Naive B cell (primary cell): ENCODE results near the gene CYP2A7. TPM values are rescaled to one million over a fixed set of nuclear protein-coding genes. Genes with fewer than 3 reads are reported as not detected.
"Not testable (repeated sequence)": the region's sequence is repeated elsewhere in the genome, so short reads cannot be mapped to it uniquely, and the experiment has no call there.

Experiments used
- ATAC-seq, 2 donors: fragments of 150-1000 bp; cut with Tn5 transposase; 2 replicates each; pipeline ENCODE4 v1.10.0; 2021; ENCODE audit warnings: low read depth in 2 of 2, mild to moderate bottlenecking in 2 of 2, moderate library complexity in 2 of 2
- DNase-seq: peaks from one replicate; pipeline ENCODE4 v3.0.0; 2022
- H3K27ac Mint-ChIP-seq, 6 donors: one replicate each; pipeline ENCODE4 v1.8.0; 2020 to 2022; ENCODE audit warnings: mild to moderate bottlenecking in 6 of 6, mixed read lengths in 6 of 6, moderate library complexity in 5 of 6, inconsistent platforms in 2 of 6
- H3K27me3 Mint-ChIP-seq, 3 donors: one replicate each; pipeline ENCODE4 v1.8.0; 2021 to 2022; ENCODE audit warnings: mixed read lengths in 3 of 3, mild to moderate bottlenecking in 1 of 3
- H3K36me3 Mint-ChIP-seq, 2 donors: one replicate each; pipeline ENCODE4 v1.8.0; 2020 to 2022; ENCODE audit warnings: mixed read lengths in 2 of 2, inconsistent platforms in 1 of 2, mild to moderate bottlenecking in 1 of 2
- H3K4me1 Mint-ChIP-seq, 3 donors: one replicate each; pipeline ENCODE4 v1.8.0; 2020 to 2022; ENCODE audit warnings: mixed read lengths in 3 of 3, inconsistent platforms in 1 of 3, mild to moderate bottlenecking in 1 of 3, moderate library complexity in 1 of 3
- H3K4me3 Mint-ChIP-seq, 8 donors: one replicate each; pipeline ENCODE4 v1.8.0; 2020 to 2022; ENCODE audit warnings: mild to moderate bottlenecking in 8 of 8, mixed read lengths in 8 of 8, moderate library complexity in 8 of 8, inconsistent platforms in 2 of 8
- H3K9me3 Mint-ChIP-seq, 7 donors: one replicate each; pipeline ENCODE4 v1.8.0; 2020 to 2022; ENCODE audit warnings: mixed read lengths in 7 of 7, mild to moderate bottlenecking in 5 of 7, inconsistent platforms in 2 of 7, moderate library complexity in 1 of 7
- polyA plus RNA-seq, 6 donors: library from polyadenylated mRNA; unstranded; fragments of 300-500 nt; fragmentation: Illumina TruSeq; gene quantifications; one replicate each; pipeline ENCODE4 v1.2.3, GENCODE V29; 2021; ENCODE audit warnings: low read depth in 6 of 6

The CYP2A7 gene
- polyA plus RNA-seq, 6 donors from 2014 or later, result not detected

DNA sequence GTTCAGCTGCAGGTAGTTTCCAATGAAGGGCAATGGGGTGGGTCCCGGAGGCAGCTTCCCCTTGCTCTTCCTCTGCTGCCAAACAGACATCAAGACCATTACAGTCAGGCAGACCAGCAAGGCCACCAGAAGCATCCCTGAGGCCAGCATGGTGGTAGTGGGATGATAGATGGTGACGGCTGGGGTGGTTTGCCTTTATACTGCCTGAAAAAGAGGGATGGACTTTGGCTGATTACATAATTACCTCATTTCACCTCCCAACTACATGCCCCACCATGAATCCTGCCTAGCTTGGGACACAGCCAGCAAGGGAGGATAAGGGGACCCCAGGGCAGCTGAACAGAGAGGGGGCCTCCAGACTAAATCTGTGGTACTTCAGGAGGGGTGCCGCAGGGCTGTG lies 31.8 kb downstream of the CYP2A7 start, which contains the start of gene CYP2A6:
TSS of gene CYP2A6 (minus strand) at position 171 of the 400 bp plus-strand sequence. CDS start at position 150, 21 bp downstream.
- not testable (repeated sequence) for ATAC-seq, DNase-seq, H3K4me1 Mint-ChIP-seq, H3K9me3 Mint-ChIP-seq, H3K4me3 Mint-ChIP-seq
- Mint-ChIP-seq H3K36me3 (peaks cover 0 to 18% of the 10 kb centered on the region in 2 donors), H3K27me3 (peaks cover 25 to 55% (median 44%) of the 10 kb centered on the region in 3 donors), H3K27ac (peak within 1 kb of the TSS in 3 of 6 donors; percentile 15 to 86 (median 18))

- DNase-seq, H3K9me3 Mint-ChIP-seq, H3K4me3 Mint-ChIP-seq, H3K27ac Mint-ChIP-seq, ATAC-seq: not testable (repeated sequence)
- Mint-ChIP-seq H3K4me1 (peaks cover 12 to 24% (median 18%) of the 10 kb centered on the region in 3 donors), H3K27me3 (peaks cover 25 to 53% (median 44%) of the 10 kb centered on the region in 3 donors), H3K36me3 (peaks cover 0 to 18% of the 10 kb centered on the region in 2 donors)
Measured at GRCh38 chr19:40846722-40847121, 35.3 kb downstream of the CYP2A7 start.

- peak; percentile 54 for DNase-seq
- peak overlapping the region; percentile 7 to 94 (median 81) for H3K27ac Mint-ChIP-seq
Measured at GRCh38 chr19:40843653-40844052, 38.4 kb downstream of the CYP2A7 start.

DNA sequence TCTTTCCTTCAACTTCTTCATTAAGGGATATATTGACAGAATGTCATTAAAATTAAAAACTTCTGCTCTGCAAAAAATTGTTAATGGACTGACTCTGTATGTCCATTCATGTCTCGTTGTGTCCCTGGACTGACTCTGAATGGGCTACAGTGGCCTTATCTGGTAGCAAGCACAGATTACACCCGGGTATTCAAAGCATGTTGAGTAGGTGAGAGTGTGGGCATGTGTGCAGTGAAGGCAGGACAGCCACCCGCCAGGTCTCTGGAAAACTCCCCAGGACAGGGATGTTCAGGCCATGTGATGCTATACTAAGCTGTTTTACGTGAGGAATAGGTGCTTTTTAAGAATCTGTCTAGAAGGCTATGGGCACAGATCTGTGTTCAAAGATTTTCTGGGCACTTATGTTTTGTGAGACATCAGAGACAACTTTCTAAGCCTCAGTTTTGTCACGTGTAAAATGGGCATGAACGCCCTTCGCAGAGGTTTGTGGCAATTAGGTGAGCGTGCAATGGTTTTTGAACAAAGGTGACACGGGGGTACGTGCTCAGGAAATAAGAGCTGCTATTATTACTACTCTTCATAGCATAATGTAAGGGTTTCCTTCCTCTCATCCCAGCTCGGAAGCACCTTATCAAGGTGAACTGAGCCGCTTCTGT lies 38.9 kb downstream of the CYP2A7 start:
- DNase-seq, ATAC-seq, H3K9me3 Mint-ChIP-seq: not testable (repeated sequence)
- Mint-ChIP-seq H3K27ac (peak overlapping the region in 4 of 6 donors; percentile 75 to 94 (median 89)), H3K27me3 (peaks cover 11 to 48% (median 27%) of the 10 kb centered on the region in 3 donors), H3K36me3 (peaks cover 0 to 10% of the 10 kb centered on the region in 2 donors), H3K4me1 (peaks cover 6 to 20% (median 18%) of the 10 kb centered on the region in 3 donors), H3K4me3 (peak overlapping the region; percentile 62 to 89 (median 85))

More at GRCh38 chr19:40843653-40844052, 38.4 kb downstream of the CYP2A7 start:
- peak; percentile 94 to 96 for ATAC-seq
- Mint-ChIP-seq H3K27me3 (peaks cover 11 to 51% (median 32%) of the 10 kb centered on the region in 3 donors), H3K36me3 (peaks cover 0 to 11% of the 10 kb centered on the region in 2 donors), H3K4me3 (peak overlapping the region; percentile 62 to 89 (median 85)), H3K4me1 (peaks cover 8 to 20% (median 18%) of the 10 kb centered on the region in 3 donors)
- not testable (repeated sequence) for H3K9me3 Mint-ChIP-seq

DNA sequence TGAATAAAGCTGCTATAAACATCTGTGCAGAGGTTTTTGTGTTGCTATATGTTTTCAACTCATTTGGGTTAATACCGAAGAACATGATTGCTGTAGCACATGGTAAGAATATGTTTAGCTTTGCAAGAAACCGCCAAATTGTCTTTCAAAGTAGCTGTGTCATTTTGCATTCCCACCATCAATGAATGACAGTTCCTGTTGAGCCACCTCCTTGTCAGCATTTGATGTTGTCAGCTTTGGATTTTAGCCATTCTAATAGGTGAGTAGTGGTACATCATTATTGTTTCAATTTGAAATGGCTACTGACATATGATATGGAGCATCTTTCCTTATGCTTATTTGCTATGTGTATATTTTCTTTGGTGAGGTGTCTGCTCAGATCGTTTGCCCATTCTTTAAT lies 40.0 kb downstream of the CYP2A7 start:
- DNase-seq, H3K9me3 Mint-ChIP-seq, H3K4me3 Mint-ChIP-seq, ATAC-seq, H3K27ac Mint-ChIP-seq, H3K36me3 Mint-ChIP-seq: not testable (repeated sequence)
- H3K27me3 Mint-ChIP-seq, result peaks cover 4 to 36% (median 16%) of the 10 kb centered on the region in 3 donors
- H3K4me1 Mint-ChIP-seq, result peaks cover 5 to 20% (median 18%) of the 10 kb centered on the region in 3 donors

DNA sequence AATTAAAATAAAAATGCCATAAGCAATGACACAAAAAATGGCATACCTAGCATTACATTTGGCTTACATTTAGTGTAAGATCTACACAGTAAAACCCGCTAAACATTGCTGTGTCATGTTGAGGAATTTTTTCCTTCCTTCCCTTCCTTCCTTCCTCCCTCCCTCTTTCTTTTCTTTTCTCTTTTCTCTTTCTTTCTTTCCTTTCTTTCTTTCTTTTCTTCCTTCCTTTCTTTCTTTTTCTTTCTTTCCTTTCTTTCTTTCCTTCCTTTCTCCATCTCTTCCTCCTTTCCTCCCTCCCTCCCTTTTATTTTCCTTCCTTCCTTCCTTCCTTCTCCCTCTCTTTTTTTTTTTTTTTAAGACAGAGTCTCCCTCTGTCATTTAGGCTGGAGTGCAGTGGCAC lies 43.6 kb downstream of the CYP2A7 start:
- not testable (repeated sequence) for DNase-seq, ATAC-seq, H3K9me3 Mint-ChIP-seq, H3K4me3 Mint-ChIP-seq, H3K4me1 Mint-ChIP-seq, H3K36me3 Mint-ChIP-seq
- H3K27ac Mint-ChIP-seq, result peak overlapping the region in 1 of 6 donors; percentile 22
- peaks cover 0 to 33% (median 10%) of the 10 kb centered on the region in 3 donors for H3K27me3 Mint-ChIP-seq

GRCh38 chr19:40836754-40837429 lies 45.1 kb downstream of the CYP2A7 start:
- Mint-ChIP-seq H3K27me3 (peaks cover 0 to 33% (median 10%) of the 10 kb centered on the region in 3 donors), H3K36me3 (no peaks in the 10 kb centered on the region), H3K4me1 (no peaks in the 10 kb centered on the region), H3K27ac (peak overlapping the region in 1 of 6 donors; percentile 14), H3K9me3 (peaks cover 0 to 4% (median 0%) of the 10 kb centered on the region in 7 donors), H3K4me3 (no peak overlapping the region)
- DNase-seq, result no peak
- ATAC-seq, result no peak

DNA sequence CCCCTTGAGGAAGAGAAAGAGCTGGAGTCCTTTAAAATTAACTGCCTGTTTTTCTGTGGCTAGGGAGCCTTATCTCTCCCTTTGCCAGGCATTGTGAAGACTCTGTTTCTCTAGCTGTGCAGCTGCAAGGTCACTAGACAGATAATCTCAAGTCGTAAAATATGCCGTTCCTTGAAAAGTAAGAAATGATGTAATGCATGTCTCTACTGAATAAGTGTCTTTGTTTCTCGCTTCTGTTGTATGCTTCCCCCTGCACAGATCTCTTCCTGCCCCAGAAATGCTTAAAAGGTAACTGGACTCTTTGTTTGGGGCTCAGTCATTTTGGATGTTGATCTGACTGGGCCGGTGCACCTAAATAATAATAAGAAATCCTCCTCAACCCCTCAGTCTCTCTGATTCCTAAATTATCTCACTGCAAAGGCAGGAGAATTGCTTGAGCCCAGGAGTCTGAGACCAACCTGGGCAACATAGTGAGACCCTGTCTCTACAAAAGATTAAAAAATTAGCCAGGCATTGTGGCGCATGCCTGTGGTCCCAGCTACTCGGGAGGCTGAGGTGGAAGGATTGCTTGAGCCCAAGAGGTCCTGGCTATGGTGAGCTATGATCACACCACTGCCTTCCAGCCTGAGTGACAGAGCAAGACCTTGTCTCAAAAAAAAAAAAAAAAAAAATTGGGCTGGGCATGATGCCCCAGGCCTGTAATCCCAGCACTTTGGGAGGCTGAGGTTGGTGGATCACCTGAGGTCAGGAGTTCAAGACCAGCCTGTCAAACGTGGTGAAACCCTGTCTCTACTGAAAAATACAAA lies 48.1 kb downstream of the CYP2A7 start:
- ATAC-seq, H3K36me3 Mint-ChIP-seq, H3K9me3 Mint-ChIP-seq, H3K27ac Mint-ChIP-seq, H3K4me1 Mint-ChIP-seq, H3K4me3 Mint-ChIP-seq, DNase-seq: not testable (repeated sequence)
- H3K27me3 Mint-ChIP-seq, result peaks cover 0 to 12% (median 0%) of the 10 kb centered on the region in 3 donors

GRCh38 chr19:40832431-40832790 lies 49.6 kb downstream of the CYP2A7 start:
- not testable (repeated sequence) for H3K4me3 Mint-ChIP-seq, H3K27ac Mint-ChIP-seq

DNA sequence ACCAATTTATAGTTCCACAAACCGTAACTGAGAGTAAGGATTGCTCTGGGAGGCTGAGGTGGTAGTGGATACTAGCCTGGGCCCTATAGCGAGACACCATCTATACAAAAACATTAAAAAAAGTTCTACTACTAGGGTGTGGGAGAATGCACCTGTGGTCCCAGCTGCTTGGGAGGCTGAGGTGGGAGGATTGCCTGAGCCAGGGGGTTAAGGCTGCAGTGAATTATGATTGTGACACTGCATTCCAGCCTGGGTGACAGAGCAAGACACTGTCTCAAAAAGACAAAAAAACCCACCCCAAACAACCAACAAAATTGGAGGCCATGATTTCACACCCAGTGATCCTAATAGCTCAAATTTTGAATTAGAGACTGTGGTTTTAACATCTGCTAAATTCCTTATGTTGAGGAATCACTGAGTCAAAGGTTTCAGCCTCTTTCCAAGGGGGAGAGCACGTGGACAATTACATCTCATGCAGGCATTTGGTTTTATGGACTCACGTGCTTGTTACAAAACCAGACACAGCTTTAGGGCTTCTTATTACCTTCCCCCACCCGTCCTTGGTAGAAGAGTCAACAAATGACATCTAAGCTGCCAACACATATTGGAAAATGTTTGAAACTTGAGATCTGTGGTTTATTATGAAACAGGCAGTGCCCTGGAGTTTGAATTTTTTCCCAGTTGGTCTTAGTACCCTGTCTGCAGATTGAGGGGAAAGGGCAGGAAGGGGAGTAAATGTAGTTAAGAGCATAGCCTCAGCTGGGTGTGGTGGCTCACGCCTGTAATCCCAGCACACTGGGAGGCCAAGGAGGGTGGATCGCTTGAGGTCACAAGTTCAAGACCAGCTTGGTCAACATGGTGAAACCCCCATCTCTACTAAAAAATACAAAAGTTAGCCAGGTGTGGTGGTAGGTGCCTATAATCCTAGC lies 50.3 kb downstream of the CYP2A7 start:
- no peak overlapping the region for H3K4me3 Mint-ChIP-seq
- H3K9me3 Mint-ChIP-seq, result peaks cover 0 to 4% (median 0%) of the 10 kb centered on the region in 7 donors
- DNase-seq, result no peak
- ATAC-seq, result no peak
- peaks cover 0 to 5% (median 0%) of the 10 kb centered on the region in 3 donors for H3K27me3 Mint-ChIP-seq
- H3K27ac Mint-ChIP-seq, result no peak overlapping the region
- H3K36me3 Mint-ChIP-seq, result peaks cover 15 to 23% of the 10 kb centered on the region in 2 donors
- no peaks in the 10 kb centered on the region for H3K4me1 Mint-ChIP-seq

More at GRCh38 chr19:40832431-40832790, 49.6 kb downstream of the CYP2A7 start:
- not testable (repeated sequence) for H3K27me3 Mint-ChIP-seq, H3K4me1 Mint-ChIP-seq, H3K9me3 Mint-ChIP-seq, ATAC-seq, DNase-seq
- peaks cover 10 to 16% of the 10 kb centered on the region in 2 donors for H3K36me3 Mint-ChIP-seq

DNA sequence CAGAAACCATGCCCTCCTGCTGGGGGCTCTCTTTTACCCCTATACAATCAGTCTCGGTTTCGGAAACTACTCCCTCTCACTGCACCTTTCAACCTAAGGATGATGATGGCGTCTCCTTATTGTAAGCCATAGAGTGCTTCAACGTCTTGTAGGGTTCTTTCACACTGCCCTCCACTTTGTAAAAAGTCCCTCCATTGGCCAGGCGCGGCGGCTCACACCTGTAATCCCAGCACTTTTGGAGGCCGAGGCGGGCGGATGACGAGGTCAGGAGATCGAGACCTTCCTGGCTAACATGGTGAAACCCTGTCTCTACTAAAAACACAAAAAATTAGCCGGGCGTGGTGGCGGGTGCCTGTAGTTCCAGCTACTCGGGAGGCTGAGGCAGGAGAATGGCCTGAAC lies 51.3 kb downstream of the CYP2A7 start:
- Mint-ChIP-seq H3K27ac (peak overlapping the region in 1 of 6 donors; percentile 32), H3K36me3 (peaks cover 18 to 24% of the 10 kb centered on the region in 2 donors)
- not testable (repeated sequence) for DNase-seq, H3K4me3 Mint-ChIP-seq, ATAC-seq, H3K9me3 Mint-ChIP-seq, H3K27me3 Mint-ChIP-seq, H3K4me1 Mint-ChIP-seq

DNA sequence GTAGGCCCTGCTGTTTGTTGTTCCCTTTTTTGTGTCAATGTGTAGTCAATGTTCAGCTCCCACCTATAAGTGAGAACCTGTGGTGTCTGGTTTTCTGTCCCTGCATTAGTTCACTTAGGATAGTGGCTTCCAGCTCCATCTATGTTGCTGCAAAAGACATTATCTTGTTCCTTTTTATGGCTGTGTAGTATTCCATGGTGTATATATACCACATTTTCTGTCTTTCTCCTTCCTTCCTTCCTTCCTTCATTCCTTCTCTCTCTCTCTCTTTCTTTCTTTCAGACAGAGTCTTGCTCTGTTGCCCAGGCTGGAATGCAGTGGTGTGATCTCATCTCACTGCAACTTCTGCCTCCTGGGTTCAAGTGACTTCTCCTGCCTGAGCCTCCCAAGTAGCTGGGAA lies 52.8 kb downstream of the CYP2A7 start:
- H3K4me1 Mint-ChIP-seq, result no peaks in the 10 kb centered on the region
- peaks cover 0 to 4% (median 0%) of the 10 kb centered on the region in 7 donors for H3K9me3 Mint-ChIP-seq
- H3K27ac Mint-ChIP-seq, result no peak overlapping the region
- peaks cover 18 to 24% of the 10 kb centered on the region in 2 donors for H3K36me3 Mint-ChIP-seq
- H3K4me3 Mint-ChIP-seq, result no peak overlapping the region
- no peaks in the 10 kb centered on the region for H3K27me3 Mint-ChIP-seq
- DNase-seq, result no peak
- no peak for ATAC-seq
